HEK293 (cell line): Measurements from ENCODE around the gene CRYZ.
"Not testable (repeated sequence)": the region's sequence is repeated elsewhere in the genome, so short reads cannot be mapped to it uniquely, and the experiment has no call there.

Experiments used
- CTCF ChIA-PET: fragments of 350-600 bp; formaldehyde crosslinking; extraction: SDS; loops from one replicate; lab custom pipeline; 2021; ENCODE audit warnings: antibody characterized with exemption; lab: Yijun Ruan, JAX
- POLR2A ChIA-PET: fragments of 300-600 bp; formaldehyde crosslinking; extraction: SDS; loops from one replicate; lab custom pipeline; 2020; ENCODE audit warnings: antibody characterized with exemption, inconsistent platforms; lab: Yijun Ruan, JAX
- H3K27ac ChIP-seq: fragments of 200-500 bp; sonication (Bioruptor generic); 2 replicates; pipeline ENCODE4 v1.5.1; 2014; ENCODE audit warnings: low read depth, low read length, control low read depth, inconsistent platforms; ENCODE audit errors: extremely low read depth
- H3K36me3 ChIP-seq, 2 experiments: fragments of 200-500 bp in 1 of 2; sonication (Bioruptor generic) in 1 of 2; 1 replicate in 1 of 2; 2 replicates in 1 of 2; pipeline ENCODE4 v1.5.1; 2014 to 2017; ENCODE audit warnings: inconsistent platforms in 2 of 2, low read length in 2 of 2; ENCODE audit not compliant: control insufficient read depth in 2 of 2, insufficient read depth in 1 of 2
- H3K4me1 ChIP-seq: fragments of 200-500 bp; sonication (Bioruptor generic); 2 replicates; pipeline ENCODE4 v1.5.1; 2014; ENCODE audit warnings: mild to moderate bottlenecking, low read length, inconsistent platforms; ENCODE audit not compliant: control insufficient read depth, insufficient read depth
- H3K4me3 ChIP-seq: 2 replicates; pipeline ENCODE4 v1.5.1; 2011; ENCODE audit warnings: low read depth, mild to moderate bottlenecking, control low read depth, low read length, moderate library complexity
- H3K9me3 ChIP-seq: fragments of 200-500 bp; sonication (Bioruptor generic); 2 replicates; pipeline ENCODE4 v1.5.1; 2014; ENCODE audit warnings: low read depth, low read length, inconsistent platforms; ENCODE audit not compliant: control insufficient read depth, insufficient read depth
- BCL11A ChIP-seq: fragments of 450-650 bp; formaldehyde crosslinking; IDR thresholded peaks from 2 replicates; pipeline ENCODE4 v1.5.1; 2016; ENCODE audit warnings: low read depth, missing biosample characterization, missing genetic modification characterization
- KLF10 ChIP-seq: fragments of 450-650 bp; IDR thresholded peaks from 2 replicates; pipeline ENCODE4 v1.5.1; 2018; ENCODE audit warnings: missing biosample characterization, mild to moderate bottlenecking, missing genetic modification characterization
- MZF1 ChIP-seq: fragments of 450-650 bp; formaldehyde crosslinking; IDR thresholded peaks from 2 replicates; pipeline ENCODE4 v1.5.1; 2017; ENCODE audit warnings: missing biosample characterization, missing genetic modification characterization, borderline replicate concordance
- SCRT1 ChIP-seq: fragments of 450-650 bp; formaldehyde crosslinking; IDR thresholded peaks from 2 replicates; pipeline ENCODE4 v1.5.1; 2016; ENCODE audit warnings: missing biosample characterization, missing genetic modification characterization, borderline replicate concordance
- ZEB2 ChIP-seq: fragments of 450-650 bp; formaldehyde crosslinking; IDR thresholded peaks from 2 replicates; pipeline ENCODE4 v1.5.1; 2016; ENCODE audit warnings: missing biosample characterization, missing genetic modification characterization
- ZNF133 ChIP-seq: fragments of 450-650 bp; formaldehyde crosslinking; IDR thresholded peaks from 2 replicates; pipeline ENCODE4 v1.5.1; 2016; ENCODE audit warnings: missing biosample characterization, missing genetic modification characterization
- ZNF335 ChIP-seq: fragments of 450-650 bp; formaldehyde crosslinking; conservative IDR thresholded peaks from 2 replicates; pipeline ENCODE4 v1.5.1; 2016; ENCODE audit warnings: missing biosample characterization, missing genetic modification characterization
- ZNF433 ChIP-seq: fragments of 450-650 bp; formaldehyde crosslinking; IDR thresholded peaks from 2 replicates; pipeline ENCODE4 v1.5.1; 2016; ENCODE audit warnings: missing biosample characterization, missing genetic modification characterization, low read depth
- ZNF654 ChIP-seq: fragments of 450-650 bp; formaldehyde crosslinking; IDR thresholded peaks from 2 replicates; pipeline ENCODE4 v1.5.1; 2016; ENCODE audit warnings: low read depth, missing biosample characterization, missing genetic modification characterization
- TF ChIP-seq, protein P1 (sequence below): fragments of 450-650 bp; formaldehyde crosslinking; IDR thresholded peaks from 2 replicates; pipeline ENCODE4 v1.5.1; 2017; ENCODE audit warnings: missing biosample characterization, missing genetic modification characterization
- TF ChIP-seq, protein P2 (sequence below): fragments of 450-650 bp; IDR thresholded peaks from 2 replicates; pipeline ENCODE4 v1.5.1; 2018; ENCODE audit warnings: missing biosample characterization, missing genetic modification characterization

Gene CRYZ

GRCh38 chr1:74733604-74734484 lies 994 bp upstream of the CRYZ start:
- POLR2A ChIA-PET = no interaction called here
- TF ChIP-seq SCRT1 (tag by site-specific recombination) (no peak), ZNF433 (tag by site-specific recombination) (no peak), ZNF654 (tag by site-specific recombination) (peak; percentile 49), ZNF335 (tag by site-specific recombination) (peak; percentile 85)
- TF ChIP-seq, protein P1, sequence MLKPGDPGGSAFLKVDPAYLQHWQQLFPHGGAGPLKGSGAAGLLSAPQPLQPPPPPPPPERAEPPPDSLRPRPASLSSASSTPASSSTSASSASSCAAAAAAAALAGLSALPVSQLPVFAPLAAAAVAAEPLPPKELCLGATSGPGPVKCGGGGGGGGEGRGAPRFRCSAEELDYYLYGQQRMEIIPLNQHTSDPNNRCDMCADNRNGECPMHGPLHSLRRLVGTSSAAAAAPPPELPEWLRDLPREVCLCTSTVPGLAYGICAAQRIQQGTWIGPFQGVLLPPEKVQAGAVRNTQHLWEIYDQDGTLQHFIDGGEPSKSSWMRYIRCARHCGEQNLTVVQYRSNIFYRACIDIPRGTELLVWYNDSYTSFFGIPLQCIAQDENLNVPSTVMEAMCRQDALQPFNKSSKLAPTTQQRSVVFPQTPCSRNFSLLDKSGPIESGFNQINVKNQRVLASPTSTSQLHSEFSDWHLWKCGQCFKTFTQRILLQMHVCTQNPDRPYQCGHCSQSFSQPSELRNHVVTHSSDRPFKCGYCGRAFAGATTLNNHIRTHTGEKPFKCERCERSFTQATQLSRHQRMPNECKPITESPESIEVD = peak; percentile 53; the same call in 1 of the 2 replicates
- TF ChIP-seq, all 188 proteins: peak for 3
- Histone ChIP-seq H3K27ac (peak overlapping the region; percentile 73), H3K9me3 (no peaks in the 10 kb centered on the region), H3K4me3 (peak overlapping the region; percentile 73), H3K4me1 (no peaks in the 10 kb centered on the region), H3K36me3 (peaks cover 14 to 22% of the 10 kb centered on the region in 2 experiments; a peak in 2 of 3 replicates)
- CTCF ChIA-PET = interaction anchor here (0.6 to 4.4 kb wide), 18 partner anchors 11 to 963 kb away, joined by 3 to 21 read pairs (median 3); no protein-coding TSS in a partner anchor

DNA sequence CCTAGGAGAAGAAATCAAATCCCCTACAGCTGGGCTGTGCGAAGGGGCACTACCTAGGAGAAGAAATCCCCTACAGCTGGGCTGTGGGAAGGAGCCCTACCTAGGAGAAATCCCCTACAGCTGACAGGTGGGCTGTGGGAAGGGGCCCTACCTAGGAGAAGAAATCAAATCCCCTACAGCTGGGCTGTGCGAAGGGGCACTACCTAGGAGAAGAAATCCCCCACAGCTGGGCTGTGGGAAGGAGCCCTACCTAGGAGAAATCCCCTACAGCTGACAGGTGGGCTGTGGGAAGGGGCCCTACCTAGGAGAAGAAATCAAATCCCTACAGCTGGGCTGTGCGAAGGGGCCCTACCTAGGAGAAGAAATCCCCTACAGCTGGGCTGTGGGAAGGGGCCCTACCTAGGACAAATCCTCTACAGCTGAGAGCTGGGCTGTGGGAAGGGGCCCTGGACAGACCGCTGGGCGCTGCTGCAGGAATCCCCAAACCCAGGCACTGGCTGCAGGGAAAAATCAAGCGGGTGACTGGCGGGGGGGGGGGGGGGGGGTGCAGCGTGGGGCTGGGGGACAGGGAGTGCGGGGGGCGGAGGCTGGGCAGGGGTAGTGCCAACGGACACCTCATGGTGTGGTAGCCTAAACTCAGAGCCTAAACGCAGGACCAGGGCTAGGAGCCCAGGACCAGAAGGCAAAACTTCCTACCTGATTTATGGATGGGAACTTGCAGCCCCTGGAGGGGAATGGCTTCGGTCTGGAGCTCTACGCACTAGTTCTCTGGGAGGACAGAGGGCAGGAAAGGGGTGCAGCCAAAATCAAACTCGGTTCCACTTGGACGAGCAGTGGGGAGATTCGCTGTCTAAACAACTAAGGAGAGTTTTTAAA lies 541 bp downstream of the CRYZ start:
- not testable (repeated sequence) for H3K36me3 ChIP-seq, H3K27ac ChIP-seq
- TF ChIP-seq MZF1 = 0 out of 2 replicates have a peak, but pooled peaks have one; percentile 78
- TF ChIP-seq, all 188 proteins: peak for 1; not testable (repeated sequence) for 187
- not testable (repeated sequence) for H3K4me1 ChIP-seq, H3K9me3 ChIP-seq
- POLR2A ChIA-PET = interaction anchor here (0.6 kb wide), 1 partner anchor 641 kb away, joined by 6 read pairs; no protein-coding TSS in a partner anchor
- CTCF ChIA-PET = interaction anchor here (0.6 to 4.4 kb wide), 6 partner anchors 10 to 198 kb away, joined by 3 to 21 read pairs (median 4); no protein-coding TSS in a partner anchor
- H3K4me3 ChIP-seq = peak overlapping the region; percentile 73

DNA sequence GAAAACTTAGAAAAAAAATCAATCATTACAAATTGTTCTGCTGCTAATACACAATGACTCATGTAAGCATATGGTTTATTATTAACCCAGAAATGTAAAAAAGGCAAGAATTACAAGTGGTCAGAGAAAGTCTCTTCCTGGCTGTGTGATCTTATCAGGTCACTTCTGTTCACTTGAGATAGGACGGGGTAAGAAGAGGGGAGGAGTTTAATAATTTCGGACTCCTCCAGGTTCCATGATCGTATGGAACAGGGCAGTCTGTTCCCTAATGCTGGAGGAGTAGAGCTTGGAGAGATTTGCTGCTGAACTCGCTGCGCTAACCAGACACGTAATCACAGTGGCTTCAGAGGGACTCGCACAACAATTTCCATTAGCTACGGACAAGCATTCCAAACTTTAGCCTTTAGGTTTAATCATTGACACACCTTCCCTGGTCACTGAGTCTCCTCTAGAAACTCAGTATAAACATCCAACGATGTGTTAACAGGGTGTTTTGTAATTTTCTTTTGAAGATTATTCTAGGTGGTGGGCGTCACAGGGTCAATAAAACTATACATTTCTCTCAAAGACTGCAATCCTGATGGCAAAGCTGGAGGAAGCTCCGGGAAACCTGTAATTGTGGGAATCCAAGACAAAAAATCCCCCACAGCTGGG lies 1.3 kb downstream of the CRYZ start:
- ChIA-PET CTCF (no interaction called here), POLR2A (no interaction called here)
- TF ChIP-seq ZEB2 (no peak), ZNF133 (no peak), ZNF433 (tag by site-specific recombination) (no peak), KLF10 (tag by site-specific recombination) (no peak), BCL11A (tag by site-specific recombination) (no peak)
- TF ChIP-seq, protein P2, sequence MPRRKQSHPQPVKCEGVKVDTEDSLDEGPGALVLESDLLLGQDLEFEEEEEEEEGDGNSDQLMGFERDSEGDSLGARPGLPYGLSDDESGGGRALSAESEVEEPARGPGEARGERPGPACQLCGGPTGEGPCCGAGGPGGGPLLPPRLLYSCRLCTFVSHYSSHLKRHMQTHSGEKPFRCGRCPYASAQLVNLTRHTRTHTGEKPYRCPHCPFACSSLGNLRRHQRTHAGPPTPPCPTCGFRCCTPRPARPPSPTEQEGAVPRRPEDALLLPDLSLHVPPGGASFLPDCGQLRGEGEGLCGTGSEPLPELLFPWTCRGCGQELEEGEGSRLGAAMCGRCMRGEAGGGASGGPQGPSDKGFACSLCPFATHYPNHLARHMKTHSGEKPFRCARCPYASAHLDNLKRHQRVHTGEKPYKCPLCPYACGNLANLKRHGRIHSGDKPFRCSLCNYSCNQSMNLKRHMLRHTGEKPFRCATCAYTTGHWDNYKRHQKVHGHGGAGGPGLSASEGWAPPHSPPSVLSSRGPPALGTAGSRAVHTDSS (tag by site-specific recombination) = no peak
- no peak overlapping the region for H3K4me3 ChIP-seq
- peaks cover under 1% of the 10 kb centered on the region in 2 experiments; a peak in 1 of 3 replicates for H3K36me3 ChIP-seq
- H3K9me3 ChIP-seq = no peaks in the 10 kb centered on the region
- H3K27ac ChIP-seq = no peak overlapping the region
- no peaks in the 10 kb centered on the region for H3K4me1 ChIP-seq
